Measurements from ENCODE around the gene CHN2.

- TF ChIP-seq CTCF (IDR thresholded peaks at IDR 0.05) (no peak), MAX (IDR thresholded peaks at IDR 0.05; ENCODE audit: low read depth) (no peak), EP300 (IDR thresholded peaks at IDR 0.05; ENCODE audit: borderline replicate concordance in 1 of 2, low read depth in 1 of 2, low read length in 1 of 2) (no peak), POLR2AphosphoS5 (IDR thresholded peaks at IDR 0.05; ENCODE audit: low read depth, low read length) (no peak), TAF1 (IDR thresholded peaks at IDR 0.05; ENCODE audit: borderline replicate concordance, low read depth, low read length) (no peak), RAD21 (IDR thresholded peaks at IDR 0.05; ENCODE audit: low read length) (no peak), PBX3 (IDR thresholded peaks at IDR 0.05) (no peak), FOXM1 (IDR thresholded peaks at IDR 0.05; ENCODE audit: low read depth) (no peak), ELF1 (IDR thresholded peaks at IDR 0.05) (no peak)
Measured at GRCh38 chr7:29242265-29242664, 47.7 kb downstream of the CHN2 start.
